ENCODE results near the gene TBC1D2. TPM values are rescaled to one million over a fixed set of nuclear protein-coding genes. Genes with fewer than 3 reads are reported as not detected.

The TBC1D2 gene
- total and polyA plus RNA-seq, 2 of the 4 experiments (the other 2 are of a cell fraction) = 36.9 to 62.7 TPM

- DNase-seq (no peak), ATAC-seq (ENCODE audit: low read depth) (no peak)
- no peak overlapping the region for H3K4me3 ChIP-seq (ENCODE audit: insufficient read depth, low read depth, low read length)
- ChIA-PET POLR2A (ENCODE audit: unreplicated experiment) (no interaction called here), CTCF (interaction anchor here (0.5 kb wide), 1 partner anchor 331 kb away, joined by 3 read pairs; no protein-coding TSS in a partner anchor)
- no peaks in the 10 kb centered on the region for H3K27me3 ChIP-seq (ENCODE audit: control insufficient read depth, insufficient read depth, low read length)
- 0 out of 2 replicates have a peak, but pooled peaks cover 2% of the 10 kb centered on the region for H3K9me1 ChIP-seq (ENCODE audit: insufficient read depth, low read length)
- no peak overlapping the region for H3K14ac ChIP-seq (replicated peaks; ENCODE audit: low read depth, low read length)
- H2BK20ac ChIP-seq (ENCODE audit: low read depth, low read length) = no peak overlapping the region
- H3K36me3 ChIP-seq (ENCODE audit: control insufficient read depth, insufficient read depth, low read length) = peaks cover 11% of the 10 kb centered on the region
- no peaks in the 10 kb centered on the region for H3K4me1 ChIP-seq (ENCODE audit: control insufficient read depth, insufficient read depth, low read length)
- no peak overlapping the region for H3K18ac ChIP-seq (ENCODE audit: low read depth, low read length)
- H3K23ac ChIP-seq (ENCODE audit: low read depth, low read length) = no peak overlapping the region
- 60% methylated on average over 1 of the region's 5 CpGs; no CpG with 5 or more reads in 1 of the 2 experiments for WGBS, 2 experiments (ENCODE audit: extremely low coverage in 2 of 2, insufficient read length in 1 of 2)
- H3K4me2 ChIP-seq (ENCODE audit: low read depth, low read length) = no peak overlapping the region
- dilution Hi-C loops (cut with HindIII; ENCODE audit: low sequenced_read_pairs, unreplicated experiment) = no loop called here
- no peaks in the 10 kb centered on the region for H4K20me1 ChIP-seq (ENCODE audit: insufficient read depth, low read length)
- H2BK15ac ChIP-seq (ENCODE audit: low read depth, low read length) = no peak overlapping the region
- H3K27ac ChIP-seq (ENCODE audit: insufficient read depth, low read length) = no peak overlapping the region
- H2BK120ac ChIP-seq (ENCODE audit: low read depth, low read length) = no peak overlapping the region
- in situ Hi-C loops (cut with MboI; ENCODE audit: low sequenced_read_pairs) = no loop called here
- H4K91ac ChIP-seq (ENCODE audit: insufficient read depth, low read depth, low read length) = no peak overlapping the region
- H4K5ac ChIP-seq (ENCODE audit: low read depth, low read length) = no peak overlapping the region
- no peak overlapping the region for H3K4ac ChIP-seq (ENCODE audit: low read depth, low read length)
- no peak overlapping the region for H2AFZ ChIP-seq (replicated peaks; ENCODE audit: low read length, poor library complexity)
- H2AK5ac ChIP-seq (ENCODE audit: low read depth, low read length) = no peak overlapping the region
- H2BK5ac ChIP-seq (ENCODE audit: low read depth, low read length, poor library complexity, severe bottlenecking) = no peak overlapping the region
- H3K9me3 ChIP-seq (ENCODE audit: control insufficient read depth, insufficient read depth, low read length) = no peaks in the 10 kb centered on the region
- no peak overlapping the region for H4K8ac ChIP-seq (ENCODE audit: low read depth in 2 of 2, low read length in 2 of 2)
- BruUV-seq (replicated peaks) = no TSS peak
- H3K79me1 ChIP-seq (ENCODE audit: low read depth in 1 of 2, low read length in 2 of 2) = no peaks in the 10 kb centered on the region
- H3K56ac ChIP-seq (ENCODE audit: extremely low read depth, insufficient read depth, low read length) = no peak overlapping the region
- no peak for TF ChIP-seq USF2 (IDR thresholded peaks at IDR 0.05; ENCODE audit: low read depth, low read length)
- no peak for TF ChIP-seq MXI1 (IDR thresholded peaks at IDR 0.05; ENCODE audit: borderline replicate concordance, low read depth, low read length)
- TF ChIP-seq BHLHE40 (IDR thresholded peaks at IDR 0.05; ENCODE audit: low read depth, low read length) = no peak
- no peak for TF ChIP-seq RAD21 (IDR thresholded peaks at IDR 0.05; ENCODE audit: low read length)
- no peak for TF ChIP-seq SMC3 (IDR thresholded peaks at IDR 0.05; ENCODE audit: low read depth, low read length)
- no peak for TF ChIP-seq NFE2L2 (IDR thresholded peaks at IDR 0.05; ENCODE audit: low read depth, low read length)
- TF ChIP-seq RFX5 (IDR thresholded peaks at IDR 0.05; ENCODE audit: low read depth, low read length) = no peak
- no peak for TF ChIP-seq MAZ (IDR thresholded peaks at IDR 0.05; ENCODE audit: borderline replicate concordance, low read depth, low read length)
- no peak for TF ChIP-seq RCOR1 (IDR thresholded peaks at IDR 0.05; ENCODE audit: insufficient replicate concordance, low read length)
- no peak for TF ChIP-seq CEBPB (IDR thresholded peaks at IDR 0.05; ENCODE audit: low read depth, low read length)
- no peak for TF ChIP-seq ELK1 (IDR thresholded peaks at IDR 0.05; ENCODE audit: borderline replicate concordance, low read depth, low read length)
- no peak overlapping the region for H2AK9ac ChIP-seq (replicated peaks; ENCODE audit: low read depth, low read length, poor library complexity)
- no peak overlapping the region for H3K9ac ChIP-seq (ENCODE audit: low read depth, low read length)
- intact Hi-C loops (cut with micrococcal nuclease) = no loop called here
Measured at GRCh38 chr9:98291820-98292219, 36.4 kb upstream of the TBC1D2 start.

All from IMR-90 (cell line).